Gastrocnemius medialis (tissue), 4 donors: ENCODE data around the gene OTUD5. TPM values are rescaled to one million over a fixed set of nuclear protein-coding genes. Genes with fewer than 3 reads are reported as not detected.

Source experiments
- ATAC-seq, 2 donors: fragments of 150-250 bp; one replicate each; pipeline ENCODE4 v1.9.1; 2016
- DNase-seq, 2 donors: peaks; one replicate each; pipeline ENCODE4 v3.0.0-alpha.2; 2019
- H3K27ac ChIP-seq, 4 donors: fragments of 200-600 bp; sonication (generic); 1 replicate in 1 of 4; 2 replicates in 3 of 4; pipeline ENCODE4 v1.5.1; 2016 to 2018; ENCODE audit warnings: mild to moderate bottlenecking in 2 of 4, moderate library complexity in 1 of 4
- H3K27me3 ChIP-seq, 3 donors: fragments of 200-600 bp; sonication (generic) in 2 of 3; 1 replicate in 1 of 3; 2 replicates in 2 of 3; pipeline versions ENCODE4 v1.5.1 to v1.6.0; 2016 to 2019; ENCODE audit warnings: mild to moderate bottlenecking in 1 of 3, moderate library complexity in 1 of 3
- H3K36me3 ChIP-seq, 2 donors: fragments of 200-600 bp; sonication (generic) in 1 of 2; one replicate each; pipeline ENCODE4 v1.5.1; 2017 to 2018
- H3K4me1 ChIP-seq, 2 donors: fragments of 200-600 bp; sonication (generic) in 1 of 2; one replicate each; pipeline ENCODE4 v1.5.1; 2016 to 2017; ENCODE audit warnings: mild to moderate bottlenecking in 2 of 2
- H3K4me3 ChIP-seq, 4 donors: fragments of 200-600 bp; sonication (generic) in 3 of 4; 1 replicate in 1 of 4; 2 replicates in 3 of 4; pipeline ENCODE4 v1.5.1; 2016 to 2019; ENCODE audit warnings: mild to moderate bottlenecking in 2 of 4
- H3K9me3 ChIP-seq, 3 donors: fragments of 200-600 bp; sonication (generic) in 2 of 3; 1 replicate in 1 of 3; 2 replicates in 2 of 3; pipeline ENCODE4 v1.5.1; 2016 to 2019
- CTCF ChIP-seq, 5 experiments: fragments of 450-650 bp in 3 of 5; fragments of 200-600 bp in 2 of 5; sonication (generic) in 2 of 5; IDR thresholded peaks in 4 of 5; conservative IDR thresholded peaks in 1 of 5; 1 replicate in 4 of 5; 2 replicates in 1 of 5; pipeline ENCODE4 v1.5.1; 2016 to 2019; ENCODE audit warnings: antibody characterized with exemption in 5 of 5, mild to moderate bottlenecking in 3 of 5, moderate library complexity in 3 of 5
- POLR2A ChIP-seq, 2 donors: fragments of 450-650 bp; IDR thresholded peaks; one replicate each; pipeline ENCODE4 v1.6.1; 2017; ENCODE audit warnings: antibody characterized with exemption in 2 of 2, mild to moderate bottlenecking in 2 of 2, moderate library complexity in 2 of 2
- in situ Hi-C, 4 donors: fragments of 200-750 bp; cut with MboI; loops; one replicate each; pipeline versions ENCODE4 v1.15.0 to v1.8.0; 2017; ENCODE audit warnings: low sequenced_read_pairs in 4 of 4
- intact Hi-C: fragments of 100-400 bp; cut with DNase I; formaldehyde crosslinking; loops from one replicate; pipeline ENCODE4 v1.15.1; 2023; ENCODE audit warnings: low total_unique reads
- total RNA-seq, 4 donors: library from RNA; depleted of rRNA; stranded (reverse); fragments of >200 nt; gene quantifications; one replicate each; pipeline versions ENCODE4 v1.1.0 to v1.2.3, GENCODE V29; 2016

Gene OTUD5
- total RNA-seq, 4 donors from 2014 or later: 22.2 to 32.2 (median 28.5) TPM

GRCh38 chrX:48897625-48898306, 59.6 kb downstream of the OTUD5 start, which contains the start of the genes PQBP1 and TIMM17B:
TSS of gene PQBP1 (plus strand) at chrX:48897930. CDS start at chrX:48898510, 580 bp downstream.
TSS of gene TIMM17B (minus strand) at chrX:48897768. CDS start at chrX:48897749, 19 bp downstream.
- Histone ChIP-seq H3K4me1 (peaks cover 0 to 12% of the 10 kb centered on the region in 2 donors), H3K27ac (peak within 1 kb of the TSS; percentile 90 to 98 (median 95)), H3K4me3 (peak within 1 kb of the TSS; percentile 62 to 79 (median 72)), H3K36me3 (peaks cover 0 to 15% of the 10 kb centered on the region in 2 donors), H3K9me3 (no peaks in the 10 kb centered on the region), H3K27me3 (no peaks in the 10 kb centered on the region)
- ATAC-seq: peak; percentile 95 to 97
- peak; percentile 87 to 92 for DNase-seq
- TF ChIP-seq CTCF (IDR thresholded peaks at IDR 0.05 in 4 of 5, conservative IDR thresholded peaks at IDR 0.05 in 1 of 5): no peak
- peak; percentile 76 to 88 for TF ChIP-seq POLR2A (IDR thresholded peaks at IDR 0.05)
- in situ Hi-C loops (loop anchor here in 1 of 4 donors (10.0 kb wide), 1 partner anchor 93 kb away; the partner anchor contains the start of gene HDAC6), intact Hi-C loops (loop anchor here (1.0 to 10.0 kb wide), 5 partner anchors 96 to 300 kb away; partner anchors contain the start of genes GRIPAP1, MAGIX and WDR13)

DNA sequence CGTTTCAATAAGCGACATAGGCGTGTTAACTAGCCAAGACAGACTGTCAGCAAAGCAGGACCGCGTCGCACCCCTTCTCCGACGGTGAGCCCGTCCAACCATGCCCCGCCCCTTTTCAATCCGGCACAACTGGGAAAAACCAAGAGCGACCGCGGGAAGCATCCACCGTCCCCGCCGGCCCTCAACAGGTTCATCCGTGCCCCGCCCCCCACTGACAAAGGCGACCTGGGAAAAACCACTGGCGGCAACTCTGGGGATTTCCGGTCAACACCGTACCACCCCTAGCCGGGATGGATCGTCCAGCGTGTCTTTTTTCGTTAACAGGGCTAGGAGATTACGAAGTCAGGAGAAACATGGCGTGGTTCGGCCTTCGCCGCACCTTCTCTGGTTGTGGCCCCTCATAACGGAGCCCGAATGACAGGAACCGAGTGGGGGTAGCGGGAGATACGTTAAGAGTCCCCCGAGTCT, 60.2 kb downstream of the OTUD5 start:
- Histone ChIP-seq H3K4me3 (peak overlapping the region; percentile 62 to 79 (median 72)), H3K27me3 (no peaks in the 10 kb centered on the region), H3K4me1 (peaks cover under 1 to 12% of the 10 kb centered on the region in 2 donors), H3K9me3 (no peaks in the 10 kb centered on the region), H3K36me3 (peaks cover 0 to 12% of the 10 kb centered on the region in 2 donors), H3K27ac (peak overlapping the region; percentile 90 to 98 (median 95))
- intact Hi-C loops (loop anchor here (1.0 to 10.0 kb wide), 5 partner anchors 96 to 300 kb away; partner anchors contain the start of genes GRIPAP1, MAGIX and WDR13), in situ Hi-C loops (loop anchor here in 1 of 4 donors (10.0 kb wide), 1 partner anchor 92 kb away; the partner anchor contains the start of gene HDAC6)
- DNase-seq (peak; percentile 58 to 77), ATAC-seq (peak; percentile 31 to 64)
- TF ChIP-seq CTCF (IDR thresholded peaks at IDR 0.05 in 4 of 5, conservative IDR thresholded peaks at IDR 0.05 in 1 of 5) (no peak), POLR2A (IDR thresholded peaks at IDR 0.05) (no peak)

DNA sequence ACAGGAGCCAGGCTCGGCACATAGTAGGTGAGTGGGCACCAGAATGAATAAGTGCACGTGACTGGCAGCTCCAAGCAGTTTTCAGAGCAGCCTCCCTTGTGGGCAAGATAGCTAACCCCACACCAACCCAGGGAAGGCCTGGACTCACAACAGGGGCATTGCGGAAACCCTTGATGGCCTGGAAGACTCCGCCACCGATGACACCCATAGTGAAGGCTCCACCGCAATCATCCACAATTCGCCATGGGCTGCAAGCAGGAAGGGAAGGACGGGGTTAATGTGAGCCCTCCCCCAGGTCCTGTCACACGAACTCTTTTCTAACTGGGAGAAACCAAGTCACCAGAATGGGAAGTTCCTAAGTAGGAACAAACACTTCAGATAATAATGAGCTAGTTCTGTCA, 60.8 kb downstream of the OTUD5 start:
- Histone ChIP-seq H3K27ac (peak overlapping the region; percentile 90 to 98 (median 95)), H3K27me3 (no peaks in the 10 kb centered on the region), H3K36me3 (peaks cover 0 to 6% of the 10 kb centered on the region in 2 donors), H3K4me1 (peaks cover 5 to 16% of the 10 kb centered on the region in 2 donors), H3K4me3 (peak overlapping the region; percentile 62 to 79 (median 72)), H3K9me3 (no peaks in the 10 kb centered on the region)
- TF ChIP-seq CTCF (IDR thresholded peaks at IDR 0.05 in 4 of 5, conservative IDR thresholded peaks at IDR 0.05 in 1 of 5) (no peak), POLR2A (IDR thresholded peaks at IDR 0.05) (no peak)
- in situ Hi-C loops: loop anchor here in 1 of 4 donors (10.0 kb wide), 1 partner anchor 92 kb away; the partner anchor contains the start of gene HDAC6
- intact Hi-C loops: loop anchor here (1.0 to 10.0 kb wide), 5 partner anchors 95 to 299 kb away; partner anchors contain the start of genes GRIPAP1, MAGIX and WDR13
- ATAC-seq (no peak), DNase-seq (no peak)

DNA sequence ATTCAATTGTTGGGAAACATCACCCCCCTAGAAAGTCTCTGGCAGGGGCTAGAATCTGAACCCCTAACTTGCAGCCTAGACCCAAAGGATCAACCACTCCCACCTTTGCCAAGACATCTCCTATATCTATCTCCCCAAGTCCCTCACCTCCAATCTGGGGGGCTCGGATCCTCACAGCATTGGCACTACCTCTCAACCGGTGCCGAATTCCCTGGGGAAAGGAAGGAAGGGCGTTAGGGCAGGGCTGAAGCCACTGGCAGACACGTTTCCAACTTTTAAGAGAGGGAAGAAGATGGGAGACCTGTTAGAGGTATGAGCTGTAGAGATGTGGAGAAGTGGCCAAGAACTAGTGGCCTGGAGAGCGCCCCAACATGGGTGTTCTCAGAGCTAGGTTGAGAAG, 62.5 kb downstream of the OTUD5 start:
- intact Hi-C loops (loop anchor here (5.0 to 10.0 kb wide), 5 partner anchors 107 to 298 kb away; partner anchors contain the start of genes GRIPAP1, MAGIX, TFE3 and WDR13), in situ Hi-C loops (loop anchor here in 1 of 4 donors (10.0 kb wide), 1 partner anchor 90 kb away; the partner anchor contains the start of gene HDAC6)
- no peak overlapping the region for H3K27ac ChIP-seq
- peaks cover 5 to 16% of the 10 kb centered on the region in 2 donors for H3K4me1 ChIP-seq
- ATAC-seq (no peak), DNase-seq (no peak)
- H3K27me3 ChIP-seq: no peaks in the 10 kb centered on the region
- no peaks in the 10 kb centered on the region for H3K9me3 ChIP-seq
- peaks cover 0 to 4% of the 10 kb centered on the region in 2 donors for H3K36me3 ChIP-seq
- no peak overlapping the region for H3K4me3 ChIP-seq
- TF ChIP-seq POLR2A (IDR thresholded peaks at IDR 0.05) (no peak), CTCF (IDR thresholded peaks at IDR 0.05 in 4 of 5, conservative IDR thresholded peaks at IDR 0.05 in 1 of 5) (no peak)
